ENCODE data around the gene RAMP1.

DNA sequence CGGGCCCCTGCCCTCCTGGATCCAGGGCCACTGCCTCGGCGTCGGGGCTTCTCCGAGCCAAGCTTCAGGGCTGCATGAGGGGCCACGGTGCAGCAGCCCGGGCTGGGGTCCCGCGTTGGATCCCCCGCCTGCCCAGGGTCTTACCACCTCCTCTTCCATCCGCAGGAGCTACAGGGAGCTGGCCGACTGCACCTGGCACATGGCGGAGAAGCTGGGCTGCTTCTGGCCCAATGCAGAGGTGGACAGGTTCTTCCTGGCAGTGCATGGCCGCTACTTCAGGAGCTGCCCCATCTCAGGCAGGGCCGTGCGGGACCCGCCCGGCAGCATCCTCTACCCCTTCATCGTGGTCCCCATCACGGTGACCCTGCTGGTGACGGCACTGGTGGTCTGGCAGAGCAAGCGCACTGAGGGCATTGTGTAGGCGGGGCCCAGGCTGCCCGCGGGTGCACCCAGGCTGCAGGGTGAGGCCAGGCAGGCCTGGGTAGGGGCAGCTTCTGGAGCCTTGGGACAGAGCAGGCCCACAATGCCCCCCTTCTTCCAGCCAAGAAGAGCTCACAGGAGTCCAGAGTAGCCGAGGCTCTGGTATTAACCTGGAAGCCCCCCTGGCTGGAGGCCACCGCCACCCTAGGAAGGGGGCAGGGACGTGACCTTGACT, 52.1 kb downstream of the RAMP1 start:
- TF ChIP-seq ZNF274 (IDR thresholded peaks at IDR 0.05; ENCODE audit: low read depth, low read length), result no peak
- TF ChIP-seq SUZ12 (IDR thresholded peaks at IDR 0.05; ENCODE audit: extremely low read depth, insufficient read depth, insufficient read length), result no peak
